ENCODE measurements around the gene PELI1. TPM values are rescaled to one million over a fixed set of nuclear protein-coding genes. Genes with fewer than 3 reads are reported as not detected.
"Not testable (repeated sequence)": the region's sequence is repeated elsewhere in the genome, so short reads cannot be mapped to it uniquely, and the experiment has no call there.

The PELI1 gene
- total RNA-seq, 3 donors from 2014 or later (not counting 1 experiment from before 2014, with no cell fraction given) = 42.3 to 141 (median 65.0) TPM

- intact Hi-C loops (cut with micrococcal nuclease) = no loop called here
- H3K27ac ChIP-seq (ENCODE audit: low read length) = no peak overlapping the region
- H3K27me3 ChIP-seq (ENCODE audit: control insufficient read depth, insufficient read depth, low read length) = no peaks in the 10 kb centered on the region
- H3K9me3 ChIP-seq (ENCODE audit: control insufficient read depth, insufficient read depth, low read length) = no peaks in the 10 kb centered on the region
- Mint-ChIP-seq H3K36me3 (no peaks in the 10 kb centered on the region), H3K9me3 (no peaks in the 10 kb centered on the region), H3K27ac (no peak overlapping the region), H3K4me3 (no peak overlapping the region), H3K27me3 (ENCODE audit: low read depth in 2 of 2) (no peaks in the 10 kb centered on the region), H3K4me1 (peaks cover 0 to 16% of the 10 kb centered on the region in 2 donors)
- 98% methylated on average over 3 of the region's 5 CpGs for WGBS (ENCODE audit: insufficient coverage)
- no peak for DNase-seq
- H3K4me1 ChIP-seq (ENCODE audit: control insufficient read depth, insufficient read depth, low read length) = no peaks in the 10 kb centered on the region
- no peak for ATAC-seq
- peaks cover 10% of the 10 kb centered on the region for H3K36me3 ChIP-seq (ENCODE audit: control insufficient read depth, insufficient read depth, low read length)
- H3K4me3 ChIP-seq (ENCODE audit: low read length) = no peak overlapping the region
- no peak for TF ChIP-seq CTCF (IDR thresholded peaks at IDR 0.05)
These were observed 38.4 kb downstream of the PELI1 start for GRCh38 chr2:64105670-64106461.

GRCh38 chr2:64104933-64105332, 39.3 kb downstream of the PELI1 start:
- no peak for DNase-seq
- Histone ChIP-seq H3K27ac (ENCODE audit: low read length) (no peak overlapping the region), H3K4me3 (ENCODE audit: low read length) (no peak overlapping the region), H3K9me3 (ENCODE audit: control insufficient read depth, insufficient read depth, low read length) (no peaks in the 10 kb centered on the region), H3K4me1 (ENCODE audit: control insufficient read depth, insufficient read depth, low read length) (no peaks in the 10 kb centered on the region), H3K27me3 (ENCODE audit: control insufficient read depth, insufficient read depth, low read length) (no peaks in the 10 kb centered on the region), H3K36me3 (ENCODE audit: control insufficient read depth, insufficient read depth, low read length) (peaks cover 14% of the 10 kb centered on the region)
- intact Hi-C loops (cut with micrococcal nuclease) = no loop called here
- no peak for TF ChIP-seq CTCF (IDR thresholded peaks at IDR 0.05)
- Mint-ChIP-seq H3K4me3 (no peak overlapping the region), H3K36me3 (peaks cover under 1% of the 10 kb centered on the region), H3K9me3 (no peaks in the 10 kb centered on the region), H3K4me1 (peaks cover 0 to 6% of the 10 kb centered on the region in 2 donors), H3K27me3 (ENCODE audit: low read depth in 2 of 2) (no peaks in the 10 kb centered on the region), H3K27ac (no peak overlapping the region)
- ATAC-seq = no peak
- no CpG with 5 or more reads among the region's 1 CpG for WGBS (ENCODE audit: insufficient coverage)

- H3K4me1 Mint-ChIP-seq; H3K4me3 ChIP-seq (ENCODE audit: low read length); H3K9me3 Mint-ChIP-seq; H3K36me3 Mint-ChIP-seq; H3K27me3 Mint-ChIP-seq (ENCODE audit: low read depth in 2 of 2); DNase-seq; H3K27me3 ChIP-seq (ENCODE audit: control insufficient read depth, insufficient read depth, low read length); ATAC-seq; intact Hi-C loops (cut with micrococcal nuclease); H3K27ac ChIP-seq (ENCODE audit: low read length); H3K4me3 Mint-ChIP-seq; H3K9me3 ChIP-seq (ENCODE audit: control insufficient read depth, insufficient read depth, low read length); H3K4me1 ChIP-seq (ENCODE audit: control insufficient read depth, insufficient read depth, low read length); H3K27ac Mint-ChIP-seq: not testable (repeated sequence)
- WGBS (ENCODE audit: insufficient coverage) = 97% methylated on average over 7 of the region's 7 CpGs
- peaks cover 20% of the 10 kb centered on the region for H3K36me3 ChIP-seq (ENCODE audit: control insufficient read depth, insufficient read depth, low read length)
These were observed 41.5 kb downstream of the PELI1 start for GRCh38 chr2:64102736-64103135.

- H3K36me3 ChIP-seq (ENCODE audit: control insufficient read depth, insufficient read depth, low read length) = peaks cover 18% of the 10 kb centered on the region
- H3K27ac ChIP-seq (ENCODE audit: low read length) = no peak overlapping the region
- Mint-ChIP-seq H3K9me3 (no peaks in the 10 kb centered on the region), H3K4me3 (no peak overlapping the region), H3K4me1 (no peaks in the 10 kb centered on the region), H3K27me3 (ENCODE audit: low read depth in 2 of 2) (no peaks in the 10 kb centered on the region), H3K36me3 (peaks cover 13% of the 10 kb centered on the region), H3K27ac (no peak overlapping the region)
- H3K4me1 ChIP-seq (ENCODE audit: control insufficient read depth, insufficient read depth, low read length) = no peaks in the 10 kb centered on the region
- H3K9me3 ChIP-seq (ENCODE audit: control insufficient read depth, insufficient read depth, low read length) = no peaks in the 10 kb centered on the region
- no peak for TF ChIP-seq CTCF (IDR thresholded peaks at IDR 0.05)
- intact Hi-C loops (cut with micrococcal nuclease) = no loop called here
- H3K4me3 ChIP-seq (ENCODE audit: low read length) = no peak overlapping the region
- DNase-seq (peak in 1 of 2 donors; percentile 21), ATAC-seq (no peak)
- no peaks in the 10 kb centered on the region for H3K27me3 ChIP-seq (ENCODE audit: control insufficient read depth, insufficient read depth, low read length)
These were observed 43.1 kb downstream of the PELI1 start for GRCh38 chr2:64101141-64101591.

GRCh38 chr2:64100584-64100983, 43.6 kb downstream of the PELI1 start:
- not testable (repeated sequence) for H3K27ac ChIP-seq (ENCODE audit: low read length)

More at GRCh38 chr2:64100584-64100983, 43.6 kb downstream of the PELI1 start:
- H3K4me3 Mint-ChIP-seq; H3K27me3 ChIP-seq (ENCODE audit: control insufficient read depth, insufficient read depth, low read length); H3K4me1 ChIP-seq (ENCODE audit: control insufficient read depth, insufficient read depth, low read length); H3K27ac Mint-ChIP-seq; H3K4me3 ChIP-seq (ENCODE audit: low read length); ATAC-seq; intact Hi-C loops (cut with micrococcal nuclease); H3K27me3 Mint-ChIP-seq (ENCODE audit: low read depth in 2 of 2); H3K9me3 ChIP-seq (ENCODE audit: control insufficient read depth, insufficient read depth, low read length); H3K4me1 Mint-ChIP-seq; DNase-seq; H3K9me3 Mint-ChIP-seq: not testable (repeated sequence)
- 88% methylated on average over 7 of the region's 8 CpGs for WGBS (ENCODE audit: insufficient coverage)
- H3K36me3 Mint-ChIP-seq = peaks cover 19% of the 10 kb centered on the region
- H3K36me3 ChIP-seq (ENCODE audit: control insufficient read depth, insufficient read depth, low read length) = peaks cover 23% of the 10 kb centered on the region
